HepG2 (cell line): ENCODE measurements around the gene CCL17. TPM values are rescaled to one million over a fixed set of nuclear protein-coding genes. Genes with fewer than 3 reads are reported as not detected.

Source experiments
- ELF4 ChIP-seq: sonication (generic); formaldehyde crosslinking; IDR thresholded peaks from 2 replicates; pipeline ENCODE4 v1.5.0; 2020; ENCODE audit warnings: missing genetic modification reagents, mild to moderate bottlenecking, moderate library complexity, borderline replicate concordance
- MBD4 ChIP-seq: IDR thresholded peaks from 2 replicates; pipeline ENCODE4 v1.6.1; 2012; ENCODE audit warnings: low read length, inconsistent platforms, borderline replicate concordance
- NBN ChIP-seq: fragments of 450-650 bp; conservative IDR thresholded peaks from 2 replicates; pipeline ENCODE4 v1.6.1; 2017
- SRY ChIP-seq: sonication (generic); formaldehyde crosslinking; IDR thresholded peaks from 2 replicates; pipeline ENCODE4 v1.8.0; 2022; ENCODE audit warnings: mild to moderate bottlenecking, missing genetic modification reagents
- TCF12 ChIP-seq, 2 experiments: fragments of 450-650 bp in 1 of 2; sonication (generic) in 1 of 2; formaldehyde crosslinking in 1 of 2; IDR thresholded peaks; 2 replicates each; pipeline versions ENCODE4 v1.6.1 to v1.8.0; 2017 to 2022; ENCODE audit warnings: antibody characterized with exemption in 1 of 2, mild to moderate bottlenecking in 1 of 2, missing genetic modification reagents in 1 of 2, moderate library complexity in 1 of 2
- TCF7 ChIP-seq: sonication (generic); IDR thresholded peaks from 2 replicates; pipeline ENCODE4 v1.6.1; 2016; ENCODE audit warnings: antibody characterized with exemption, low read depth
- U2AF2 ChIP-seq: fragments of 200-400 bp; formaldehyde crosslinking; IDR thresholded peaks from 2 replicates; pipeline ENCODE4 v1.6.1; 2017; ENCODE audit warnings: low read depth, mild to moderate bottlenecking, low read length
- ZNF207 ChIP-seq: fragments of 450-650 bp; IDR thresholded peaks from 2 replicates; pipeline ENCODE4 v1.6.1; 2016; ENCODE audit warnings: antibody characterized with exemption, borderline replicate concordance
- ZNF367 ChIP-seq: sonication (generic); formaldehyde crosslinking; IDR thresholded peaks from 2 replicates; pipeline ENCODE4 v1.4.0; 2020; ENCODE audit warnings: missing genetic modification reagents, borderline replicate concordance
- ZNF780A ChIP-seq: sonication (generic); formaldehyde crosslinking; IDR thresholded peaks from 2 replicates; pipeline ENCODE4 v1.8.0; 2022; ENCODE audit warnings: mild to moderate bottlenecking, missing genetic modification reagents, moderate library complexity
- polyA plus RNA-seq, 8 experiments: library from polyadenylated mRNA; depleted of rRNA in 3 of 8; stranded (reverse) in 7 of 8; unstranded in 1 of 8; fragments of >200 nt; fragmentation: Illumina TruSeq in 4 of 8; extraction: Trizol in 4 of 8; gene quantifications; 2 replicates each; pipeline versions ENCODE4 v1.2.1 to v1.2.3, GENCODE V29; 2011 to 2016; ENCODE audit warnings: low read depth in 4 of 8, missing spikeins in 1 of 8, mixed read lengths in 1 of 8; ENCODE audit not compliant: insufficient read depth in 1 of 8
- total RNA-seq, 5 experiments: library from RNA; depleted of rRNA; stranded (reverse); fragments of >200 nt; fragmentation: Illumina TruSeq; extraction: Trizol; gene quantifications; 2 replicates each; pipeline ENCODE4 v1.2.3, GENCODE V29; 2016; ENCODE audit warnings: low read depth in 1 of 5
- TF ChIP-seq, protein P1 (sequence below): sonication (generic); formaldehyde crosslinking; IDR thresholded peaks from 2 replicates; pipeline ENCODE4 v1.5.0; 2020; ENCODE audit warnings: missing genetic modification reagents
- TF ChIP-seq, protein P2 (sequence below): sonication (generic); formaldehyde crosslinking; IDR thresholded peaks from 2 replicates; pipeline ENCODE4 v1.5.0; 2020; ENCODE audit warnings: missing genetic modification reagents
- TF ChIP-seq, protein P3 (sequence below): sonication (generic); formaldehyde crosslinking; IDR thresholded peaks from 2 replicates; pipeline ENCODE4 v1.4.0; 2020; ENCODE audit warnings: mild to moderate bottlenecking, missing genetic modification reagents
- TF ChIP-seq, protein P4 (sequence below): sonication (generic); formaldehyde crosslinking; IDR thresholded peaks from 2 replicates; pipeline ENCODE4 v1.8.0; 2022; ENCODE audit warnings: missing genetic modification reagents, mild to moderate bottlenecking, moderate library complexity, borderline replicate concordance
- TF ChIP-seq, protein P5 (sequence below): sonication (generic); formaldehyde crosslinking; IDR thresholded peaks from 2 replicates; pipeline ENCODE4 v1.4.0; 2020; ENCODE audit warnings: missing genetic modification reagents

CCL17 gene
- total and polyA plus RNA-seq, 2 of the 13 experiments (the other 11 are each of a cell fraction or from before 2014, with no cell fraction given) = not detected

DNA sequence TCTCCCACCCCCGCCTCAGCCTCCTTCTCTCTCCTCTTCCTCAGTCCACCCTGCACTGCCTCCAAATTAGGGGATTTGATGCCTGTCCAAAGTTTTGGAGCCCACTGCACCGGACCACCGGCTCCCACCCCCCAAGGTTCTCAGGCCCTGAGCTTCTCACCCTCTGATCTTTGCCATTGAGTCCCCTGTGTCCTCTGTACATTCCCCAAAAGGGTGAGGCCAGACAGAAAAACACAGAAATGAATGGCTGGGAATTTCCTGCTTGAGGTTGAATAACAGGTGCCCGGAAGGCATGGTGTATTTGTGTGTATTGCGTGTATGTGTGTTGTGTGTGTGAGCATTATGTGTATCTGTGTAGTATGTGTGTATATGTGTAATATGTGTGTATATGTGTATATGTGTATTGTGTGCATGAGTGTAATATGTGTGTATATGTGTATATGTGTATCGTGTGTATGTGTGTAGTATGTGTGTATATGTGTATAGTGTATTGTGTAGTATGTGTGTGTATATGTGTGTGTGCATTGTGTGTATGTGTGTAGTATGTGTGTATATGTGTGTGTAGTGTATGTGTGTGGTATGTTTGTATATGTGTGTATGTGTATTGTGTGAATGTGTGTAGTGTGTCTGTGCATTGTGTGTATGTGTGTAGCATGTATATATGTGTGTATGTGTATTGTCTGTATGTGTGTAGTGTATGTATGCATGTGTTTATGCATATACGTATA, 16.0 kb upstream of the CCL17 start (continued):
- TF ChIP-seq, protein P1, sequence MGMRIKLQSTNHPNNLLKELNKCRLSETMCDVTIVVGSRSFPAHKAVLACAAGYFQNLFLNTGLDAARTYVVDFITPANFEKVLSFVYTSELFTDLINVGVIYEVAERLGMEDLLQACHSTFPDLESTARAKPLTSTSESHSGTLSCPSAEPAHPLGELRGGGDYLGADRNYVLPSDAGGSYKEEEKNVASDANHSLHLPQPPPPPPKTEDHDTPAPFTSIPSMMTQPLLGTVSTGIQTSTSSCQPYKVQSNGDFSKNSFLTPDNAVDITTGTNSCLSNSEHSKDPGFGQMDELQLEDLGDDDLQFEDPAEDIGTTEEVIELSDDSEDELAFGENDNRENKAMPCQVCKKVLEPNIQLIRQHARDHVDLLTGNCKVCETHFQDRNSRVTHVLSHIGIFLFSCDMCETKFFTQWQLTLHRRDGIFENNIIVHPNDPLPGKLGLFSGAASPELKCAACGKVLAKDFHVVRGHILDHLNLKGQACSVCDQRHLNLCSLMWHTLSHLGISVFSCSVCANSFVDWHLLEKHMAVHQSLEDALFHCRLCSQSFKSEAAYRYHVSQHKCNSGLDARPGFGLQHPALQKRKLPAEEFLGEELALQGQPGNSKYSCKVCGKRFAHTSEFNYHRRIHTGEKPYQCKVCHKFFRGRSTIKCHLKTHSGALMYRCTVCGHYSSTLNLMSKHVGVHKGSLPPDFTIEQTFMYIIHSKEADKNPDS (CRISPR knock-in tag) = no peak
- TF ChIP-seq U2AF2 (no peak), NBN (peak; percentile 87), SRY (CRISPR knock-in tag) (no peak), ZNF207 (peak; percentile 65), ZNF780A (CRISPR knock-in tag) (0 out of 2 replicates have a peak, but pooled peaks have one; percentile 25), TCF7 (no peak), ELF4 (no peak), ZNF367 (CRISPR knock-in tag) (no peak), TCF12 (IDR thresholded peaks at IDR 0.05) (no peak), TCF12 (CRISPR knock-in tag; IDR thresholded peaks at IDR 0.05) (no peak), MBD4 (no peak)
- TF ChIP-seq, protein P2, sequence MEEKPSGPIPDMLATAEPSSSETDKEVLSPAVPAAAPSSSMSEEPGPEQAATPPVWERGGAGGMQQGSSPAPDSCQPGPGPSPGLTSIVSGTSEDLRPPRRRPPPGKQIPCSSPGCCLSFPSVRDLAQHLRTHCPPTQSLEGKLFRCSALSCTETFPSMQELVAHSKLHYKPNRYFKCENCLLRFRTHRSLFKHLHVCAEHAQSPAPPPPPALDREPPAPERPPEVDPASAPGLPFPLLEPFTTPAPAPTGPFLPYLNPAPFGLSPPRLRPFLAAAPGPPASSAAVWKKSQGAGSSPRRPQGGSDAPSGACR (CRISPR knock-in tag) = no peak
- TF ChIP-seq, protein P3, sequence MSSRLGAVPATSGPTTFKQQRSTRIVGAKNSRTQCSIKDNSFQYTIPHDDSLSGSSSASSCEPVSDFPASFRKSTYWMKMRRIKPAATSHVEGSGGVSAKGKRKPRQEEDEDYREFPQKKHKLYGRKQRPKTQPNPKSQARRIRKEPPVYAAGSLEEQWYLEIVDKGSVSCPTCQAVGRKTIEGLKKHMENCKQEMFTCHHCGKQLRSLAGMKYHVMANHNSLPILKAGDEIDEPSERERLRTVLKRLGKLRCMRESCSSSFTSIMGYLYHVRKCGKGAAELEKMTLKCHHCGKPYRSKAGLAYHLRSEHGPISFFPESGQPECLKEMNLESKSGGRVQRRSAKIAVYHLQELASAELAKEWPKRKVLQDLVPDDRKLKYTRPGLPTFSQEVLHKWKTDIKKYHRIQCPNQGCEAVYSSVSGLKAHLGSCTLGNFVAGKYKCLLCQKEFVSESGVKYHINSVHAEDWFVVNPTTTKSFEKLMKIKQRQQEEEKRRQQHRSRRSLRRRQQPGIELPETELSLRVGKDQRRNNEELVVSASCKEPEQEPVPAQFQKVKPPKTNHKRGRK = no peak
- TF ChIP-seq, protein P4, sequence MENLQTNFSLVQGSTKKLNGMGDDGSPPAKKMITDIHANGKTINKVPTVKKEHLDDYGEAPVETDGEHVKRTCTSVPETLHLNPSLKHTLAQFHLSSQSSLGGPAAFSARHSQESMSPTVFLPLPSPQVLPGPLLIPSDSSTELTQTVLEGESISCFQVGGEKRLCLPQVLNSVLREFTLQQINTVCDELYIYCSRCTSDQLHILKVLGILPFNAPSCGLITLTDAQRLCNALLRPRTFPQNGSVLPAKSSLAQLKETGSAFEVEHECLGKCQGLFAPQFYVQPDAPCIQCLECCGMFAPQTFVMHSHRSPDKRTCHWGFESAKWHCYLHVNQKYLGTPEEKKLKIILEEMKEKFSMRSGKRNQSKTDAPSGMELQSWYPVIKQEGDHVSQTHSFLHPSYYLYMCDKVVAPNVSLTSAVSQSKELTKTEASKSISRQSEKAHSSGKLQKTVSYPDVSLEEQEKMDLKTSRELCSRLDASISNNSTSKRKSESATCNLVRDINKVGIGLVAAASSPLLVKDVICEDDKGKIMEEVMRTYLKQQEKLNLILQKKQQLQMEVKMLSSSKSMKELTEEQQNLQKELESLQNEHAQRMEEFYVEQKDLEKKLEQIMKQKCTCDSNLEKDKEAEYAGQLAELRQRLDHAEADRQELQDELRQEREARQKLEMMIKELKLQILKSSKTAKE (CRISPR knock-in tag) = no peak
- TF ChIP-seq, protein P5, sequence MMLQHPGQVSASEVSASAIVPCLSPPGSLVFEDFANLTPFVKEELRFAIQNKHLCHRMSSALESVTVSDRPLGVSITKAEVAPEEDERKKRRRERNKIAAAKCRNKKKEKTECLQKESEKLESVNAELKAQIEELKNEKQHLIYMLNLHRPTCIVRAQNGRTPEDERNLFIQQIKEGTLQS (CRISPR knock-in tag) = no peak
